HAP-1 (cell line): ENCODE results near the gene ARMC8.
A peak's percentile ranks its signal among the peaks of the same experiment; 100 is the strongest.

Experiments
- DNase-seq, 2 experiments: peaks; one replicate each; pipeline ENCODE4 v3.0.0-alpha.2; 2016 to 2020; ENCODE audit warnings: low spot score in 2 of 2
- H3K27me3 ChIP-seq: fragments of 250-450 bp; sonication (Bioruptor Pico); 2 replicates; pipeline ENCODE4 v1.5.1; 2020; ENCODE audit warnings: low read depth, mild to moderate bottlenecking, moderate library complexity
- H3K36me3 ChIP-seq: fragments of 250-450 bp; sonication (Bioruptor Pico); replicated peaks from 2 replicates; pipeline ENCODE4 v1.5.1; 2020; ENCODE audit warnings: mild to moderate bottlenecking
- H3K4me1 ChIP-seq: fragments of 250-450 bp; sonication (Bioruptor Pico); 2 replicates; pipeline ENCODE4 v1.5.1; 2020; ENCODE audit warnings: mild to moderate bottlenecking
- H3K4me3 ChIP-seq: fragments of 250-450 bp; sonication (Bioruptor Pico); 2 replicates; pipeline ENCODE4 v1.5.1; 2020; ENCODE audit warnings: mild to moderate bottlenecking, moderate library complexity
- H3K9me3 ChIP-seq: fragments of 250-450 bp; sonication (Bioruptor Pico); 2 replicates; pipeline ENCODE4 v1.5.1; 2020; ENCODE audit warnings: mild to moderate bottlenecking, moderate library complexity
- in situ Hi-C: fragments of 300-500 bp; cut with MboI; formaldehyde crosslinking; loops from 3 replicates; pipeline ENCODE4 v1.14.3; 2020; ENCODE audit warnings: low sequenced_read_pairs, inconsistent platforms, mixed read lengths

The ARMC8 gene

DNA sequence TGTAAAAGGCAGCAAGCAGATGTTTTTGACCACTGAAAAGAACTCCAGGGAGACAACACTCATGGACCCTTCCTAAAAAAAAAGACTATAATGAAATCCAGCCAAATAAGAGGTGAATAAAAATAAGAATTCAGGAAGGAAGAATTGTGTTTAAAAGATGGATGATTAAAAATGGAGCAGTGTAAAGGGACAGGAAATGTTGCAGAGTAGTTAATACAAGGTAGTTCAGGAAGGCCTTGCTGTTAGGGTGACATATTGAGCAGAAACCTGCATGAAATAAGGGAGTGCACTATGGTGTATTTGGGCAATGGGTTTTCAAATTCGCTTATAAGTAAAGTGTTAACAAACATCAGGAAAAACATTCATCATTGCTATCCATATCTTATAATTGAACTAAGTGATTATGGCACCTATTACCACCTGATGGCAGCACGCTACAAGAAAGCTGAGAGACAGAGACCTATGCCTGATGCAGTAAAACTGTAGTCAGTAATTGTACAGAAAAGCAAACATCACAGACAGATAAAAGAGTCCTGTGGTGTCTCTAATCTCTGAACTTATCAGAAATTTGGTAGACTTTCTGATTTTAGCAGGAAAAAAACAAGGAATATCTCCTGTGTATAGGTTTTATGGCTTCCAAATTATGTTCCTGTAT, 6.6 kb upstream of the ARMC8 start:
- Histone ChIP-seq H3K4me3 (no peak overlapping the region), H3K4me1 (no peaks in the 10 kb centered on the region), H3K27me3 (peaks cover 10% of the 10 kb centered on the region), H3K36me3 (no peaks in the 10 kb centered on the region), H3K9me3 (no peaks in the 10 kb centered on the region)
- in situ Hi-C loops, result no loop called here
- DNase-seq, result peak; percentile 35 to 49

DNA sequence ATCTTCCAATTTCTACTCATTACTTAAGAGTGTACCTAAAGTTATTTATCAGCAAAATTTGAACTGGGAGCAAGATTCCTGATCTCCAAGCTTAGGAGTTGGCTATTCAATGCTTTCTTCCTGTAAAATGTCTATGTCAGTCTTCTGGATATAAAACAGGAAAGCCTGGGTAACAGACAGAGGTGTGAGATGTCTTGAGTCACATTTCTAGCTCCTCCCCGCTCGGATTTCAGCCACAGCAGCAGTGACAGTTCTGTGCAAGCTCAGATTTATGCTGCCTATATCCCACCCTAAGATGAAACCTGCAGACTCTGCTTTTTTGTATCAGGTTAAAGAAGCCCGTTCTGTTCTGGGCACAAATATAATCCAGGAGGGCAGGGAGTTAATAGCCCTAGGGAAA, 2.1 kb upstream of the ARMC8 start:
- no peak for DNase-seq
- peaks cover 5% of the 10 kb centered on the region for H3K36me3 ChIP-seq
- H3K9me3 ChIP-seq, result no peaks in the 10 kb centered on the region
- H3K4me3 ChIP-seq, result no peak overlapping the region
- peaks cover 14% of the 10 kb centered on the region for H3K4me1 ChIP-seq
- in situ Hi-C loops, result no loop called here
- peaks cover 10% of the 10 kb centered on the region for H3K27me3 ChIP-seq

DNA sequence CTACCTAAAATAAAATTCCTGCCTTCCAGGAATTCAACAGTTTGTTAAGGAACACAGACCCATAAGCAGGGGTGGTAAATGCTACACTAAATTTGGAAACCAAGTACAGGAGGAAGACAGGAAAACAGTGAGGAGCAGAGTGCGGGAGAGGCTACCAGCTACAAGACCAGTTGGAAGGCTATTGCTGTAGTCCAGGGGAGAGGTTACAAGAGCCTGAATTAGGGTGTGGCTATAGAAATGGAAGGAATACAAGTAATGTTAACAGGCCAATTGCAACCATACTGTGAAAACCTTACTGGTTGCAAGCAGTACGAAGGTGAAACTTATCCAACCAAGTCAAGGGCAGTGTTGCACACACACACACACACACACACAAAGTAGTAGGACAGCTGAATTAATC, 880 bp upstream of the ARMC8 start:
- no peak overlapping the region; the same call in 1 of the 2 replicates for H3K4me3 ChIP-seq
- peaks cover 14% of the 10 kb centered on the region for H3K4me1 ChIP-seq
- in situ Hi-C loops, result no loop called here
- H3K9me3 ChIP-seq, result no peaks in the 10 kb centered on the region
- peaks cover 10% of the 10 kb centered on the region for H3K27me3 ChIP-seq
- peaks cover 5% of the 10 kb centered on the region for H3K36me3 ChIP-seq
- DNase-seq, result no peak

DNA sequence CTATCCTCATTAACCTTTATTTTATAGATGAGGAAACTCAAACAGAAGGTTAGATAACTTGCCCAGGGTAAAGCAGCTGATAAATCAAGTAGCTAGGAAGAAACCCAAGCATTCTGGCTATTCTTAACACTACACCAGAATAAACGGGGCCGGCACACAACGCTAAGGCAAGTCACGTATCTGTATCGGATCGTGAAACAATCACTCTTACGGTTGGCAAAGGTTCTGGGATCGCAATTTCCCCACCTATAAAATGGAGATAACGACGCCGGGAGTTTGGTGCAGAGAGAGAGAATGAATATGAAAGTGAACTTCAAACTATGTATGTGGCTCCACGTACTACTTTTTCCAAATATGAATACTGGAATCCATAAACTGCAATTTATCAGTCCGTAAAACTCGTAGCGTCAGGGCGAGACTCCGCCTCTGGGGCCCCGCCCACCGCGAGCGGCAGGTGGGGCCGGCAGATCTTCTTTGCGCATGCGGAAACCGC, 252 bp upstream of the ARMC8 start:
- H3K4me1 ChIP-seq, result peaks cover 14% of the 10 kb centered on the region
- DNase-seq, result peak; percentile 86 to 91
- peak overlapping the region; percentile 90 for H3K4me3 ChIP-seq
- H3K9me3 ChIP-seq, result no peaks in the 10 kb centered on the region
- in situ Hi-C loops, result no loop called here
- H3K36me3 ChIP-seq, result peaks cover 5% of the 10 kb centered on the region
- peaks cover 3% of the 10 kb centered on the region; the same call in 1 of the 2 replicates for H3K27me3 ChIP-seq

DNA sequence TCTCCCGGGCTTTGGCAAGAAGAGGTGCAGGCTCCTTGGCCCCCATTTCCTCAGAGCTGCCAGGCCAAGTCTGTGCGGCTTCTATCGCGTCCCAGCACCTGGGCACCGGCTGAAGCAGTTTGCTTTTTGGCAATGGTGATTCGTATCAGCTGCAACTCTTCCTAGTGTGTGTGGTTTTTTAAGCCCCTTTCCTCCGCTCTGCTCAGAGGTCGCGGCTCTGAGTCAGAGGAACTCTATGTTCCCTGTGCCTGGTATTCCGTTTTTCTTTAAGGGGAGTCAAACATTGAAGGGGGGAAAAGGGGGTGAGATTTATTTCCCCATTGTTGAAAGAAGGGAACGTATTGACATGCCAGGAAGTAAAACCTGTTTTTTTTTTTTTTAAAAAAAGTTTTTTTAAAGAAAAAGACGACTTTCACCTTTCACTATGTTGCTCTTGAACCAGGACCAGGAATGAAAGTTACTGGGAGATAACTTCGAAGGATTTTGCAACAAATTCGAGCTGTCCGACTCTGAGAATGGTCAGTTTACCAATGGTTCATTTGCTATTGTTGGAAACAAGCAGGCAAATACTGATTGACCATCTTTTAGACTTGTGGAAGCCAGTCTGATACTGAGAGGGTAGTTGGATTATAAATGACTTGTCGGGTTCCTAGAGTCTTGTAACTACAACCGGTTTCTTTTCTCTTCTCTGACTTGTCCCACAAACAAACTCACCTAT, 1.1 kb downstream of the ARMC8 start:
- no peaks in the 10 kb centered on the region for H3K9me3 ChIP-seq
- in situ Hi-C loops, result no loop called here
- no peaks in the 10 kb centered on the region for H3K27me3 ChIP-seq
- peak overlapping the region; percentile 90 for H3K4me3 ChIP-seq
- no peak for DNase-seq
- H3K36me3 ChIP-seq, result peaks cover 5% of the 10 kb centered on the region
- H3K4me1 ChIP-seq, result peaks cover 14% of the 10 kb centered on the region

DNA sequence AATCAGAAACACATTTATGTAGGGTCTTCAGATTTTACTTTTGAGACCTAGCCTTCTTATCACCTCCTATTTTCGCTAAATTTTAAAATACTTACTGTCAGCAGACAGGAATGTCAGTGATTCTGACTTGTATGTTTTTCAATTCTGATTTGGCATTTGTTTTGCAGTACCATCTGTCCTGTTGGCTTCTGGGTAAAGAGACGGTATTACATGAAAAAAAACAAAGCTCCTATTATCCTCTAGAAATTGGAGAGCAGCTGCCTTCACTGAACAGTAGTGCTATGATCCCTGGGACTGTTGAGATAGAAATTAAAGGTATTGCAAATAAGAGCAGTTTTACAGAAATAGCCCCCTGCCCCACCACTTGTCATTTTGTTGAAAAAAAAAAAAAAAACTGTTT, 8.4 kb downstream of the ARMC8 start:
- DNase-seq, result no peak
- H3K27me3 ChIP-seq, result no peaks in the 10 kb centered on the region
- in situ Hi-C loops, result no loop called here
- no peaks in the 10 kb centered on the region for H3K9me3 ChIP-seq
- peaks cover 7% of the 10 kb centered on the region for H3K36me3 ChIP-seq
- H3K4me3 ChIP-seq, result no peak overlapping the region
- H3K4me1 ChIP-seq, result no peaks in the 10 kb centered on the region

DNA sequence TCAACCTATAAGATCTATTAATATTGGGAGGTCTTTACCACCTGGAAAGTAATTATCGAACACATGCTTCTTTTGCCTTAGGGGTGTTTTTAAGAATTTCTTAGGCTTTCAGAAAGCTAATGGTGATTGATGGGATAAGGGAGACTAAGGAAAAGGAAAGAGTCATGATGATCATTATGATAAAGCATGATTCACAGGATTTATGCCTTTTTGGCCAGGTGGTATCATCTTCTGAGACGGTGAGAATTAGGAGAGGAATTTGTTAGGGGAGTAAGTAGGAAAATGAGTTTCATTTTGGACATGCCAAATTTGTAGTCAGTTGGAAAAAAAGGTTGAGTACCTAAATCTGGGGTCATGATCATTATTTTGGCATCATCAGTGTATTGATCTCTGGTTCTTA, 8.9 kb downstream of the ARMC8 start:
- Histone ChIP-seq H3K9me3 (no peaks in the 10 kb centered on the region), H3K36me3 (peaks cover 7% of the 10 kb centered on the region), H3K27me3 (no peaks in the 10 kb centered on the region), H3K4me3 (no peak overlapping the region), H3K4me1 (no peaks in the 10 kb centered on the region)
- in situ Hi-C loops, result no loop called here
- no peak for DNase-seq

DNA sequence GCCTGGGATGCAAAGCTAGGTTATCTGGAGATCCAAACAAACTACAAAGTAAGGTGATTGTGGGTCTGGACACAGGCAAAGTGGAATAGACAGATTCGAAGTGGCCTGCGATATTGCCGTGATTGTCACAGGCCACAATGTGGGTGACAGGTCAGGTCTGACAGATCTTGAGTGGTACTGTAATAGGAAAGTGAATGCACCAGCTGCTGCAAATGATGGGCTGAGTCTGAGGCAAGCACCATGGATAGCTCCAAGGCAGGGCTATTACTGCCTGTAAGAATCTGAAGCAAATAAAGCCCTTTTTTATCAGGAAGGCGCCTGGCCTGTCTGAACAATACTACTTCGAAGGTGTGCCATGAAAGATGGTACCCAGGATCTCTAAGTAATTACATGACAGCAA, 10.0 kb downstream of the ARMC8 start:
- Histone ChIP-seq H3K4me1 (no peaks in the 10 kb centered on the region), H3K4me3 (no peak overlapping the region), H3K27me3 (no peaks in the 10 kb centered on the region), H3K36me3 (peaks cover 7% of the 10 kb centered on the region), H3K9me3 (no peaks in the 10 kb centered on the region)
- in situ Hi-C loops, result no loop called here
- peak in 1 of 2 experiments; percentile 40 for DNase-seq

DNA sequence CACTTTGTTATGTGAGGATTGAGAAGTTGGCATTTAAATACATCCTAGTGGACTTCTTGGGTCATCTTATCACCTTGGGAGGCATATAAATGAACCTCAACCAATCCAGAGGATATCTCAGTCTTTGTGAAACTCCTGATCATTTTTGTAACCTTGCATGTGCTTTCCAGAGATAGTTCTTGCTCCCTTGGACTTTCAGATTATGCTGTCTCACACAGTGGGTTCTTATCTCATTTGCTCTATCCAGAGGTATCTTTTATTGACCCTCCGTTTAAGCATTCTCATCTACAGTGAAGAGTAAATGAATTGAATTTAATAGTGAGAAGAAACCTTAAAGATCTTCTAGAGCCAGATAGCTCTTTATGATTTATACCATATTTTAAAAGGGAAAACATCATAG, 10.4 kb downstream of the ARMC8 start:
- Histone ChIP-seq H3K4me1 (no peaks in the 10 kb centered on the region), H3K9me3 (no peaks in the 10 kb centered on the region), H3K27me3 (no peaks in the 10 kb centered on the region), H3K4me3 (no peak overlapping the region), H3K36me3 (peaks cover 7% of the 10 kb centered on the region)
- in situ Hi-C loops, result no loop called here
- DNase-seq, result no peak

DNA sequence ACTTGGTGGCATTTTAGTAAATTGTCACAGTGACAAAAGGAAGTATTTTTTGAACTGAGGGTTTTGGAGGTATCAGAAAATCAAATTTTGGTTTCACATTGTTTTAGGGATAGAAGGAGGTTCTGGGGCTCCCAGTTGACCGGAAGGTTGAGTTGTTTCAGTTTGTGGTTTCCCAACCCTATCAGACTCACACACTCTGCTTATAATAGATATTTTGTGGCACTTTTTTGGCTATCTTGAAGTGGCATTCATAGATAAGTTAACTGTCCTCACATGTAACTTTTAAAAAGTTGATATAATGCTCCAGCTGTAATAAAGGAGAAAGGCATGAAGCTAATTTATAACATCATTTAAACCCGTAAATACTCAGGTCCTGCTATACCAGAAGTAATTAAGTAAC, 12.8 kb downstream of the ARMC8 start:
- in situ Hi-C loops, result no loop called here
- H3K9me3 ChIP-seq, result no peaks in the 10 kb centered on the region
- DNase-seq, result no peak
- no peaks in the 10 kb centered on the region for H3K27me3 ChIP-seq
- no peaks in the 10 kb centered on the region for H3K4me1 ChIP-seq
- no peak overlapping the region for H3K4me3 ChIP-seq
- H3K36me3 ChIP-seq, result peaks cover 7% of the 10 kb centered on the region

DNA sequence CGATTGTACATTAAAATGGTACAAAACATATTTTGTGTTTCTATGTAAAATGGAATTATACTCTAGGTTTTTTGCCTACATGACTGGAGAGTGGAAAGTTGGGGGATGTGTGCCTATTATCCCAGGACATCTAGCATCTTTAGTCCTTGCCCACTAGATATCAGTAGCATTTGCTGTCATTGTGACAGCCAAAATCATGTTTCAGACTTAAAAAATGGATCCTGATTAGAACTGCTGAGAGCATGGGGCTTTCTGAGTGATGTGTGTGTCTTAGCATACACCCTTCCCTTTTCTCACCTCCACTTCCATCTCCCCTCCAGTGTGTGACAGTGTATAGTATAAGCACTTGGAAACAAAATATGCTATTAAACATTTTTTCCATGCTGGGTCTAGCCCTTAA, 13.3 kb downstream of the ARMC8 start:
- Histone ChIP-seq H3K4me1 (no peaks in the 10 kb centered on the region), H3K4me3 (no peak overlapping the region), H3K36me3 (peaks cover 7% of the 10 kb centered on the region), H3K27me3 (no peaks in the 10 kb centered on the region), H3K9me3 (no peaks in the 10 kb centered on the region)
- in situ Hi-C loops, result no loop called here
- DNase-seq, result no peak

DNA sequence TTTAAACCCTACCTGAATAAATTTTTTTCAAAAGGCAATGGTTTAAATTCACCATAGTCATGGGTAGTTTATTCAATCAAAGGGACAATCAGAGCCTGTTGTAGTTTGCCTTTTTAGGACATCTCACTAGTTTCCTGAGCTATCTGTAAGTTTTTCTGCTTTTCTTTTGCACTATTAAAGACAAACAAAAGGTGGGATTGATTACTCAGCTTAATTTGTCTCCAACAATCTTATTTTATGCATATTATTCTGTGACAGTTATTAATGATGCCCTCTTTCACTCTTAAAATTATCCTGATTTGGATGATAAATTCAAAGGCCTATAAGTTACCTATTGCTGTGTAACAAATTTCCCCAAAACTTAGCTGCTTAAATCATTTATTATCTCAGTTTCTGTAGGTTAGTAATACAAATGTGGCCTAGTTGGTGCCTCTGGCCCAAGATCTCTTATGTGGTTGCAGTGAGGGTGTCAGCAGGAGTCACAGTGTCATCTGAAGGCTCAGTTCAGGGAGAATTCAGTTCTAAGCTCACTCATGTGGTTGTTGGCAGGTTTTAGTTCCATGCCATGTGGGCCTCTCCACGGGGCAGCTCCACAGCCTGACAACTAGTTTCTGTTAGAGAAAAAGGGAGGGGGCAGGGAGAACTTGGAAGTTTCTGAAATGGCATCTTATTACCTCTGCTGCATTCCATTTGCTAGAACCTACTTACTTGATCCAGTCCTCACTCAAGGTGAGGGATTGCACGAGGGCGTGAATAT, 16.0 kb downstream of the ARMC8 start:
- in situ Hi-C loops, result no loop called here
- Histone ChIP-seq H3K4me3 (no peak overlapping the region), H3K9me3 (no peaks in the 10 kb centered on the region), H3K36me3 (no peaks in the 10 kb centered on the region), H3K27me3 (no peaks in the 10 kb centered on the region), H3K4me1 (no peaks in the 10 kb centered on the region)
- no peak for DNase-seq

DNA sequence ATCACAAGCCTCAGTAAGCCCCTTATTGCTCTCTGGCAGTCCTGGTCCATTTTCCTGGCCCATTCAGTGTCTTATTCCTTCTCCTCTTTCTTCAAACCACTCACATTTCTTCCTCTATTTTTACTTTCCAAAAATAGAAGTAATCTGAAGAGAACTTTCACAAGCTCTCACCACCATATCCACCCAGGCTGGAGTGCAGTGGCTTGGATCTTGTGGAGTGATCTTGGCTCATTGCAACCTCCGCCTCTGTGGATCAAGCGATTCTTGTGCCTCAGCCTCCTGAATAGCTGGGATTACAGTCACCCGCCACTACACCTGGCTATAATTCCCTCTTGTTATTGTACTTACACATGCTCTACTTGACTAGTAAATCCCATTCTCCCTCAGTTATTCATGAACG, 16.8 kb downstream of the ARMC8 start:
- no peaks in the 10 kb centered on the region for H3K9me3 ChIP-seq
- H3K4me1 ChIP-seq, result no peaks in the 10 kb centered on the region
- H3K36me3 ChIP-seq, result no peaks in the 10 kb centered on the region
- in situ Hi-C loops, result no loop called here
- no peak for DNase-seq
- H3K27me3 ChIP-seq, result no peaks in the 10 kb centered on the region
- no peak overlapping the region for H3K4me3 ChIP-seq

DNA sequence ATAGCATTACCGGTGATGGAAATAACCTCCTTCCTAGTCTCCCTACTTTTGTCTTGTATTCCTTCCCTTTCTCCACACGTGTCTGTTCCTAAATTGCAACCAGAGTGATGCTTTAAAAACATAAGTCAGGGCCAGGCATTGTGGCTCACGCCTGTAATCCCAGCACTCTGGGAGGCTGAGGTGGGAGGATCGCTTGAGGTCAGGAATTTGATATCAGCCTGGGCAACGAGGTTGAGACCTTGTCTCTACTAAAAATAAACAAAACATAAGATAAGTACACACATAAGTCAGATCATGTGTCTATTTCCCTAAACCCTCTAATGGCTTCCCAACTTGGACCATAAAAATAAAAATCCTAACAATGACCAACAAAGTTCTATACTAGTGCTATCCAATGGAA, 18.4 kb downstream of the ARMC8 start:
- H3K27me3 ChIP-seq, result no peaks in the 10 kb centered on the region
- H3K4me1 ChIP-seq, result peaks cover 10% of the 10 kb centered on the region
- DNase-seq, result no peak
- no peaks in the 10 kb centered on the region for H3K36me3 ChIP-seq
- in situ Hi-C loops, result no loop called here
- no peaks in the 10 kb centered on the region for H3K9me3 ChIP-seq
- no peak overlapping the region for H3K4me3 ChIP-seq
